ENCODE data around the gene TRPV3. TPM values are rescaled to one million over a fixed set of nuclear protein-coding genes. Genes with fewer than 3 reads are reported as not detected.
"Not testable (repeated sequence)": the region's sequence is repeated elsewhere in the genome, so short reads cannot be mapped to it uniquely, and the experiment has no call there.

TRPV3 gene
- total RNA-seq, 1 experiment from 2014 or later, result 1.4 TPM

DNA sequence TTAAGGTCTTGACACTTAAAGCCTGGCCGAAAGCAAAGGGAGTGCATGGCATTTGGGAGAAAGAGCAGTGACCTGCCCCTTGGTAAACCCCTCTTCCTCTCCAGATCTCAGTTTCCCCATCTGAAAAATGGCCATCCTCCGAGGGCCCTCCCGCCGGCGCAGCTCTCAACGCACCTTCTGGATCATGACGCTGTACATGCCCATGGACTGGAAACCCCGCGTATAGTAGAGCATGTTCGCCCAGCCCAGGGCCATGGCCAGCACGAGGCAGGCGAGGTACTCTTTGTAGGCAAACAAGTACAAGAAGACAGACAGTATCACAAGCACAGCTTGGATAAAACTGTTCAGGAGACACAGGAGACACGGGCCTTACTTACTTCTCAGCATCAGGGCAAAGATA lies 33.6 kb downstream of the TRPV3 start:
- Histone ChIP-seq H3K4me2 (ENCODE audit: low read length) (no peak overlapping the region), H3K4me1 (ENCODE audit: control insufficient read depth in 1 of 2, insufficient read depth in 2 of 2, low read length in 2 of 2) (no peaks in the 10 kb centered on the region), H3K27me3 (ENCODE audit: insufficient read depth, low read length) (no peaks in the 10 kb centered on the region), H3K9ac (ENCODE audit: low read length) (no peak overlapping the region), H4K20me1 (ENCODE audit: insufficient read depth) (no peaks in the 10 kb centered on the region), H3K9me2 (ENCODE audit: insufficient read depth) (no peaks in the 10 kb centered on the region), H2AFZ (ENCODE audit: low read depth, low read length, poor library complexity, severe bottlenecking) (no peak overlapping the region), H3K36me3 (ENCODE audit: control insufficient read depth in 1 of 2, insufficient read depth in 2 of 2, low read length in 2 of 2) (no peaks in the 10 kb centered on the region), H3K79me2 (ENCODE audit: insufficient read depth, low read length) (no peaks in the 10 kb centered on the region), H3K27ac (ENCODE audit: low read depth, low read length) (no peak overlapping the region), H3K4me3 (replicated peaks in 1 of 2; ENCODE audit: low read depth in 1 of 2, low read length in 2 of 2) (no peak overlapping the region), H3K9me3 (ENCODE audit: control insufficient read depth in 1 of 2, insufficient read depth in 1 of 2, low read depth in 1 of 2, low read length in 2 of 2) (no peaks in the 10 kb centered on the region)
- ChIA-PET CTCF (interaction anchor here (0.7 kb wide), 1 partner anchor 11 kb away, joined by 3 read pairs; no protein-coding TSS in a partner anchor), RAD21 (ENCODE audit: low non-redundant PET in 1 of 2, low total read pairs in 2 of 2, uncharacterized antibody in 2 of 2, unreplicated experiment in 2 of 2) (no interaction called here), POLR2A (no interaction called here)
- intact Hi-C loops (cut with micrococcal nuclease), result no loop called here
- TF ChIP-seq JUND (IDR thresholded peaks at IDR 0.05), result no peak
- DNase-seq (ENCODE audit: low read depth, low spot score), result no peak
- BruUV-seq (replicated peaks), result no TSS peak
- ATAC-seq, result no peak

DNA sequence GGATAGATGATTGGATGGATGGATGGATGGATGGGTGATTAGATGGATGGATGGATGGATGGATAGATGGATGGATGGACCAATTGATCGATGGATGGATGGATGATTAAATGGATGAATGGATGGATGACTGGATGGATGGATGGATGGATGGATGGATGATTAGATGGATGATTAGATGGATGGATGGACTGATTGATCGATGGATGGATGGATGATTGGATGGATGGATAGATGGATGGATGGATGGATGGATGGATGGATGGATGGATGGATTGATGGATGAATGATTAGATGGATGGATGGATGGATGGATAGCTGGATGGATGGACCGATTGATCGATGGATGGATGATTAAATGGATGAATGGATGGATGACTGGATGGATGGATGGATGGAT lies 38.1 kb downstream of the TRPV3 start:
- BruUV-seq (replicated peaks); H4K20me1 ChIP-seq (ENCODE audit: insufficient read depth); H3K9ac ChIP-seq (ENCODE audit: low read length); RAD21 ChIA-PET (ENCODE audit: low non-redundant PET in 1 of 2, low total read pairs in 2 of 2, uncharacterized antibody in 2 of 2, unreplicated experiment in 2 of 2); POLR2A ChIA-PET; H2AFZ ChIP-seq (ENCODE audit: low read depth, low read length, poor library complexity, severe bottlenecking); H3K4me3 ChIP-seq (replicated peaks in 1 of 2; ENCODE audit: low read depth in 1 of 2, low read length in 2 of 2); H3K27ac ChIP-seq (ENCODE audit: low read depth, low read length); H3K27me3 ChIP-seq (ENCODE audit: insufficient read depth, low read length); ATAC-seq; H3K4me1 ChIP-seq (ENCODE audit: control insufficient read depth in 1 of 2, insufficient read depth in 2 of 2, low read length in 2 of 2); CTCF ChIA-PET; H3K36me3 ChIP-seq (ENCODE audit: control insufficient read depth in 1 of 2, insufficient read depth in 2 of 2, low read length in 2 of 2); DNase-seq (ENCODE audit: low read depth, low spot score); H3K4me2 ChIP-seq (ENCODE audit: low read length); H3K9me2 ChIP-seq (ENCODE audit: insufficient read depth); H3K9me3 ChIP-seq (ENCODE audit: control insufficient read depth in 1 of 2, insufficient read depth in 1 of 2, low read depth in 1 of 2, low read length in 2 of 2); H3K79me2 ChIP-seq (ENCODE audit: insufficient read depth, low read length); intact Hi-C loops (cut with micrococcal nuclease): not testable (repeated sequence)

DNA sequence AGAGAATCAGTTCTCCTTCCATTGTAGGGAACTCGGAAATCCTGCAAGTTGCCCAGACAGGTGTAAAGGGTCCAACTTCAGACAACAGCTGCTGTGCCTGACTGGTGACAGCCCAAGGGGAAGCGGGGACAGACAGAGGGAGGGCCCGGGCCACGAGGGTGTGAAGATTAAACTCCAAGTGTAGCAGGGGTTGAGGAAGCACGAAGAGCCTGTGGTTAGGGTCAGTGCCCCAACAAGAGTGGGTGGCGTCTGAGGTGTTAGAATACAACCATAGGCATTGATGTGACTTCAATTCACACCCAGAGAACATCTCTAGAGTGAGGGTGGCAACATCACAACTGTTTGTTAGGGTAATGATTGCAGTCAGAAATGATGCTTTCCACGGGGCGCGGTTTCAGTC lies 42.7 kb downstream of the TRPV3 start:
- no peaks in the 10 kb centered on the region for H3K9me2 ChIP-seq (ENCODE audit: insufficient read depth)
- no peaks in the 10 kb centered on the region for H3K36me3 ChIP-seq (ENCODE audit: control insufficient read depth in 1 of 2, insufficient read depth in 2 of 2, low read length in 2 of 2)
- CTCF ChIA-PET, result no interaction called here
- H3K9me3 ChIP-seq (ENCODE audit: control insufficient read depth in 1 of 2, insufficient read depth in 1 of 2, low read depth in 1 of 2, low read length in 2 of 2), result no peaks in the 10 kb centered on the region
- H3K4me3 ChIP-seq (replicated peaks in 1 of 2; ENCODE audit: low read depth in 1 of 2, low read length in 2 of 2), result no peak overlapping the region
- no peaks in the 10 kb centered on the region for H3K4me1 ChIP-seq (ENCODE audit: control insufficient read depth in 1 of 2, insufficient read depth in 2 of 2, low read length in 2 of 2)
- H4K20me1 ChIP-seq (ENCODE audit: insufficient read depth), result no peaks in the 10 kb centered on the region
- no peak overlapping the region for H3K9ac ChIP-seq (ENCODE audit: low read length)
- no peaks in the 10 kb centered on the region for H3K27me3 ChIP-seq (ENCODE audit: insufficient read depth, low read length)
- H3K4me2 ChIP-seq (ENCODE audit: low read length), result no peak overlapping the region
- DNase-seq (ENCODE audit: low read depth, low spot score) (no peak), ATAC-seq (no peak)
- no peak overlapping the region for H3K27ac ChIP-seq (ENCODE audit: low read depth, low read length)
- RAD21 ChIA-PET (ENCODE audit: low non-redundant PET in 1 of 2, low total read pairs in 2 of 2, uncharacterized antibody in 2 of 2, unreplicated experiment in 2 of 2), result no interaction called here
- POLR2A ChIA-PET, result no interaction called here
- no peaks in the 10 kb centered on the region for H3K79me2 ChIP-seq (ENCODE audit: insufficient read depth, low read length)
- intact Hi-C loops (cut with micrococcal nuclease), result no loop called here
- no TSS peak for BruUV-seq (replicated peaks)
- H2AFZ ChIP-seq (ENCODE audit: low read depth, low read length, poor library complexity, severe bottlenecking), result no peak overlapping the region
- TF ChIP-seq SIN3A (IDR thresholded peaks at IDR 0.05; ENCODE audit: low read depth) (no peak), YY1 (IDR thresholded peaks at IDR 0.05; ENCODE audit: extremely low read depth, insufficient replicate concordance, low read depth, low read length) (no peak), EGR1 (IDR thresholded peaks at IDR 0.05; ENCODE audit: low read depth) (no peak), EZH2 (IDR thresholded peaks at IDR 0.05) (no peak), ZFX (IDR thresholded peaks at IDR 0.05) (no peak), SRF (IDR thresholded peaks at IDR 0.05; ENCODE audit: low read depth) (no peak)
- TF ChIP-seq, protein P1, sequence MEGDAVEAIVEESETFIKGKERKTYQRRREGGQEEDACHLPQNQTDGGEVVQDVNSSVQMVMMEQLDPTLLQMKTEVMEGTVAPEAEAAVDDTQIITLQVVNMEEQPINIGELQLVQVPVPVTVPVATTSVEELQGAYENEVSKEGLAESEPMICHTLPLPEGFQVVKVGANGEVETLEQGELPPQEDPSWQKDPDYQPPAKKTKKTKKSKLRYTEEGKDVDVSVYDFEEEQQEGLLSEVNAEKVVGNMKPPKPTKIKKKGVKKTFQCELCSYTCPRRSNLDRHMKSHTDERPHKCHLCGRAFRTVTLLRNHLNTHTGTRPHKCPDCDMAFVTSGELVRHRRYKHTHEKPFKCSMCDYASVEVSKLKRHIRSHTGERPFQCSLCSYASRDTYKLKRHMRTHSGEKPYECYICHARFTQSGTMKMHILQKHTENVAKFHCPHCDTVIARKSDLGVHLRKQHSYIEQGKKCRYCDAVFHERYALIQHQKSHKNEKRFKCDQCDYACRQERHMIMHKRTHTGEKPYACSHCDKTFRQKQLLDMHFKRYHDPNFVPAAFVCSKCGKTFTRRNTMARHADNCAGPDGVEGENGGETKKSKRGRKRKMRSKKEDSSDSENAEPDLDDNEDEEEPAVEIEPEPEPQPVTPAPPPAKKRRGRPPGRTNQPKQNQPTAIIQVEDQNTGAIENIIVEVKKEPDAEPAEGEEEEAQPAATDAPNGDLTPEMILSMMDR (IDR thresholded peaks at IDR 0.05 in 2 of 3, conservative IDR thresholded peaks at IDR 0.05 in 1 of 3; ENCODE audit: borderline replicate concordance in 1 of 3, insufficient read depth in 1 of 3, low read depth in 2 of 3, low read length in 2 of 3), result no peak
- TF ChIP-seq, protein P2, sequence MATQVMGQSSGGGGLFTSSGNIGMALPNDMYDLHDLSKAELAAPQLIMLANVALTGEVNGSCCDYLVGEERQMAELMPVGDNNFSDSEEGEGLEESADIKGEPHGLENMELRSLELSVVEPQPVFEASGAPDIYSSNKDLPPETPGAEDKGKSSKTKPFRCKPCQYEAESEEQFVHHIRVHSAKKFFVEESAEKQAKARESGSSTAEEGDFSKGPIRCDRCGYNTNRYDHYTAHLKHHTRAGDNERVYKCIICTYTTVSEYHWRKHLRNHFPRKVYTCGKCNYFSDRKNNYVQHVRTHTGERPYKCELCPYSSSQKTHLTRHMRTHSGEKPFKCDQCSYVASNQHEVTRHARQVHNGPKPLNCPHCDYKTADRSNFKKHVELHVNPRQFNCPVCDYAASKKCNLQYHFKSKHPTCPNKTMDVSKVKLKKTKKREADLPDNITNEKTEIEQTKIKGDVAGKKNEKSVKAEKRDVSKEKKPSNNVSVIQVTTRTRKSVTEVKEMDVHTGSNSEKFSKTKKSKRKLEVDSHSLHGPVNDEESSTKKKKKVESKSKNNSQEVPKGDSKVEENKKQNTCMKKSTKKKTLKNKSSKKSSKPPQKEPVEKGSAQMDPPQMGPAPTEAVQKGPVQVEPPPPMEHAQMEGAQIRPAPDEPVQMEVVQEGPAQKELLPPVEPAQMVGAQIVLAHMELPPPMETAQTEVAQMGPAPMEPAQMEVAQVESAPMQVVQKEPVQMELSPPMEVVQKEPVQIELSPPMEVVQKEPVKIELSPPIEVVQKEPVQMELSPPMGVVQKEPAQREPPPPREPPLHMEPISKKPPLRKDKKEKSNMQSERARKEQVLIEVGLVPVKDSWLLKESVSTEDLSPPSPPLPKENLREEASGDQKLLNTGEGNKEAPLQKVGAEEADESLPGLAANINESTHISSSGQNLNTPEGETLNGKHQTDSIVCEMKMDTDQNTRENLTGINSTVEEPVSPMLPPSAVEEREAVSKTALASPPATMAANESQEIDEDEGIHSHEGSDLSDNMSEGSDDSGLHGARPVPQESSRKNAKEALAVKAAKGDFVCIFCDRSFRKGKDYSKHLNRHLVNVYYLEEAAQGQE (IDR thresholded peaks at IDR 0.05; ENCODE audit: low read depth), result no peak

All from HCT116 (cell line).